Activated T-cell treated with anti-CD3 and anti-CD28 coated beads, Interleukin-2, amount 50 U/mL, for 48 hours (primary cell): Measurements from ENCODE around the gene PLEKHG4.

Source experiments
- DNase-seq, 2 experiments: peaks; one replicate each; pipeline ENCODE4 v3.0.0-alpha.2; 2020

Gene PLEKHG4

DNA sequence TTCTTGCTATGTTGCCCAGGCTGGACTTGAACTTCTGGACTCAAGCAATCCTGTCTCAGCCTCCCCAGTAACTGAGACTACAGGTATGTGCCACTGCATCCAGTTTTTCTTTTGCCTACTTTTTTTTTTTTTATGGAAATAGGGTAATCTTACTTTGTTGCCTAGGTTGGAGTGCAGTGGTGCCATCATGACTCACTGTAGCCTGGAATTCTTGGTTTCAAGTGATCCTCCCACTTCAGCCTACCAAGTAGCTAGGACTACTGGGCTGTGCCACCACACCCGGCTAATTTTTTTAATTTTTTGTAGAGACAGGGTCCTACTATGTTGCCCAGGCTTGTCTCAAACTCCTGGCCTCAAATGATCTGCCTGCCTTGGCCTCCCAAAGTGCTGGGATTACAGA lies 57.3 kb downstream of the PLEKHG4 start:
- DNase-seq = no peak
